Measurements from ENCODE around the gene SF3B3.
"Not testable (repeated sequence)": the region's sequence is repeated elsewhere in the genome, so short reads cannot be mapped to it uniquely, and the experiment has no call there.

SF3B3 gene

DNA sequence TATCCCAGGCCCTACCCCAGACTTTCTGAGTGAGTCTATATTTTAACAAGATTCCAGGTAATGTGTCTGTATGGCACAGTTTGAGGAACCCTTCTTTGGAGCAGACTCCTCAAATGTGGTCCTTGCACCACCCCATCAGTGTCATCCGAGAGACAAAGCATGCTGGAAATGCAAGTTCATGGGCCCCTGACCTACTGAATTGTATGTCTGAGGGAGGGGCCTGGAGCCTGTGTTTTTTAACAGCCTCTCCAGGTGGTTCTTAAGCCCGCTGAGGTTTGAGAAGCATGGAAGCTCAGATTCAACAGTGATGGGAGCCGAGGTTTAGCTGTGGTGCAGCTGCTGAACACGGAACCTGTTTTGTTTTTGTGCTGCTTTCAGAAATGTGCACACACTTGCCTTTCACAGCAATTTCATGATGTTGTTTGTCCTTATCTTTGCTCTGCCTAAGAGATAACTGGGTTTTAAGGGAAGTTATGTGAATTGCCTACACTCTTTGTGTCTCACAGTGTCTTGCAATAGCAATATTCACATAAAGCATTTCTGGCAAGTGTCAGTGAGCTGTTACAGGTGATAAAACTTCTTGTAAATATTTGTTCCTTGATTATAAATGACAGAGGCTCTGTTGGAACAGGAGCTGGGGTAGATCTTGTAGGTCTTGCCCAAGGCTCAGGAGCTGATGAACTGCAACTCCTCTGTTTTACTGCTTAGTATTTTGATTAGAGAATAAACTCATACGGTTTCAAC is 90.8 kb downstream of the SF3B3 start:
- no peak for DNase-seq (ENCODE audit: low read depth in 1 of 2, low spot score in 1 of 2)

DNA sequence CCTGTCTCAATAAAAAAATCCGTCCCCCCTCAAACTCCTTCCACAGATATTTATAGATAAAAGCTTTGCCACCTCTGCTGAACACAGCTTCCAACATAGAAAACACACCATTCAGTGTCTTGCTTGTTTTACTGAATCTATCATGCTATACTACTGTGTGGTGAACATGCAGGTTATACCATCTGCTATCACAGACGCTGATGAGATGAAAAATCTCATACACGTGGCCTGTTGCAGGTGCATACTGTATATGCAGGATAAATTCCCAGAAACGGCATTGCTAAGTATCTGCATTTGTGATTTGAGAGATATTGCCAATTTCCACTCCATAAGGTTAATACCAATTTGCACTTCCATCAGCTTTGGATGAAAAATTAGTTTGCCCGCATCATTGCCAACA is 92.3 kb downstream of the SF3B3 start:
- no peak for DNase-seq (ENCODE audit: low read depth in 1 of 2, low spot score in 1 of 2)

DNA sequence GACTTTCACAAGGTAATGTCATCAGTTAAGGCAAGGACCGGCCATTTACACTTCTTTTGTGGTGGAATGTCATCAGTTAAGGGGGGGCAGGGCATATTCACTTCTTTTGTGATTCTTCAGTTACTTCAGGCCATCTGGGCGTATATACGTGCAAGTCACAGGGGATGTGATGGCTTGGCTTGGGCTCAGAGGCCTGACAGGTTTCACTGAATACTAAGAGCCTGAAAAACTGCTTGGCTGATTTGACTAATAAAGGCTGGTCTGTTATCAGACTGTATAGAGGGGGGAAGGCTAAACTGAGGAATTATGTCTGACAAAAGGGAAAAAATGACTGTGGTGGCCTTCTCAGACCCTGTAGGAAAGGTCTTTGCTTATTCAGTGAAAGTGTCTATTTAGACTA is 98.2 kb downstream of the SF3B3 start:
- DNase-seq (ENCODE audit: low read depth in 1 of 2, low spot score in 1 of 2), result not testable (repeated sequence)
